GM19035 (cell line): ENCODE measurements around the gene ALDH16A1.
A peak's percentile ranks its signal among the peaks of the same experiment; 100 is the strongest.

Experiments
- ATAC-seq: cut with Tn5 transposase; IDR thresholded peaks from one replicate; pipeline ENCODE4 v1.9.1; 2021; ENCODE audit not compliant: unreplicated experiment

ALDH16A1 gene

GRCh38 chr19:49453013-49453756 lies at the start of gene ALDH16A1:
ALDH16A1 (plus strand) TSS chr19:49453225; CDS start chr19:49453332, 107 bp downstream.
- ATAC-seq = peak; percentile 85

- ATAC-seq = no peak
Measured at GRCh38 chr19:49403404-49404187, 49.4 kb upstream of the ALDH16A1 start.

GRCh38 chr19:49407079-49407478 lies 45.9 kb upstream of the ALDH16A1 start:
- no peak for ATAC-seq

GRCh38 chr19:49407482-49408015 lies 45.5 kb upstream of the ALDH16A1 start:
- ATAC-seq = no peak

GRCh38 chr19:49408816-49409440 lies 44.1 kb upstream of the ALDH16A1 start:
- no peak for ATAC-seq

- ATAC-seq = no peak
Measured at GRCh38 chr19:49409441-49410029, 43.5 kb upstream of the ALDH16A1 start.

GRCh38 chr19:49411681-49412326 lies 41.2 kb upstream of the ALDH16A1 start:
- no peak for ATAC-seq

- ATAC-seq = no peak
Measured at GRCh38 chr19:49413348-49413747, 39.7 kb upstream of the ALDH16A1 start.

GRCh38 chr19:49414256-49414655 lies 38.8 kb upstream of the ALDH16A1 start:
- ATAC-seq = no peak

- ATAC-seq = no peak
Measured at GRCh38 chr19:49415102-49415809, 37.8 kb upstream of the ALDH16A1 start.

- no peak for ATAC-seq
Measured at GRCh38 chr19:49415810-49416200, 37.2 kb upstream of the ALDH16A1 start.

- ATAC-seq = no peak
Measured at GRCh38 chr19:49417088-49417487, 35.9 kb upstream of the ALDH16A1 start.

- ATAC-seq = no peak
Measured at GRCh38 chr19:49418511-49418910, 34.5 kb upstream of the ALDH16A1 start.

GRCh38 chr19:49419173-49419572 lies 33.9 kb upstream of the ALDH16A1 start:
- no peak for ATAC-seq

- ATAC-seq = no peak
Measured at GRCh38 chr19:49420227-49420626, 32.8 kb upstream of the ALDH16A1 start.

GRCh38 chr19:49421039-49421877 lies 31.8 kb upstream of the ALDH16A1 start:
- no peak for ATAC-seq

GRCh38 chr19:49421878-49422202 lies 31.2 kb upstream of the ALDH16A1 start:
- ATAC-seq = no peak

- no peak for ATAC-seq
Measured at GRCh38 chr19:49422407-49423070, 30.5 kb upstream of the ALDH16A1 start.
